ENCODE results near the gene AGBL1.
"Not testable (repeated sequence)": the region's sequence is repeated elsewhere in the genome, so short reads cannot be mapped to it uniquely, and the experiment has no call there.

AGBL1 gene

DNA sequence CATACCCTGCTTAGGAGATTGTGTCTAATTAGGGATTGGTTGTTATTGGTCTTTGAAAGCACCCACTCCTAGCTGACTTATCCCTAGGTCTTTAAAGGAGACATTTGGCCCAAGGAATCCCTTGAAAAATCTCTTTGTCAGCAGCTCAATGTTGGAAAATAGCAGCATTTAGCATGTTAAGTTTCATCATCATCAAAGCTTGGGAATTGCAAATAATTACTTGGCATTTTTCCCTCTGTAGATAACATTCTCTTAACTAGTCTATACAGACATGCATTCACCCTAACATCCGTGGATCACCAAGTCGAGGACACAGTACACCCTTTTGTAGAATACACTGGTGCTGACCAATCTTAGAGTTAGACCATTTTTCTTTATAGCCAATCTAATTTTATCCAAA, 332.2 kb downstream of the AGBL1 start:
- DNase-seq, result no peak

DNA sequence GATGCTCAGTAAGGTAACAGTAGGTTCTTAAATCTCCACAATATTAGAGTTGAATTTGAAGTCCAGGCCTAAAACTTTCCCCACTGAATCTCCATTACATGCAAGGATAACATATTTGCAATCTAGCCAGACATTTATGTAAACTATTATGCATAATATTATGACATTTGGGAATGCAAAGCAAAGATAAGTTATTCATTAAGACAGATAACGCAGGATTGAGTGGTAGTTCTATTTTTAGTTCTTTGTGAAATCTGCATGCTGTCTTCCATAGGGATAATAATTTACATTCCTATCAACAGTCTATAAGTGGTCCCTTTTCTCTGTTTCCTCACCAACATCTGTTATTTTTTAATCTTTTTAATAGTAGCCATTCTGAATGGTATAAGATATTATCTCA, 333.5 kb downstream of the AGBL1 start:
- DNase-seq, result no peak

DNA sequence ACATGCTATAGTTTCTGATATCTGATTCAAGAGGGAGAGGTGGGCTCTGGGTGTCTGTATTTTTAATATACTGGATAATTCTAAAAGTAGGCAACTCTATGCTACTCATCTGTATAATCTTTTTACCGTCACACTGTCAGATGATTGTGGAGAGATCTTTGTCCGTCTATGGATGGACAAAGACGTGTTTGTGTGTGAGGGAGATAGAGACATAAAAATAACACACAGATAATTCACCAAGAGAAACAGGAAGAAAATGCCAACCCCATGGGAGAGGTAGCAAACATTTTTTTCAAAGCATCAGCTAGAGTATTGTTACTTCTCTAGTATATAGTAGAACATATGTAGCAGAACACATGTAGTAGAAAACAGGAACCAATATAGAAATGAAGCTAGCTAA, 346.1 kb downstream of the AGBL1 start:
- no peak for DNase-seq

DNA sequence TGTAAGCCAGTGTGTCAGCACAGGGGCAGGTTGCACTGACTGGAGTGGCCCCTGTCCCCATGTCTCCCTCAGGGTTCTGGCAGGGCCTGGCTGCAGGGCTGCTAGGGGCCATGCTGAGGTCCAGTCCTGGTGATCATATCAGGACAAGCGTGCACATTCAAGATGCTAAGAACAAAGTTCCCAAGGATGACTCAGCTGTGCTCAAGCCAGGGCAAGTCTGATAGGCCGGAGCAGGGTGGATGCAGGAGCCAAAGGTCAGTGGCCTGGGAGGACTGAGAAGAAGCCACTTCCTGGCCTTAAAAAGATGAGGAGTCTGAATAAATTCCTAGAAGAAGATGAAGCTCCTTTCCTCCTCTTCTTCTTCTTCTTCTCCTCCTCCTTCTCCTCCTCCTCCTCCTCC, 353.2 kb downstream of the AGBL1 start:
- no peak for DNase-seq

DNA sequence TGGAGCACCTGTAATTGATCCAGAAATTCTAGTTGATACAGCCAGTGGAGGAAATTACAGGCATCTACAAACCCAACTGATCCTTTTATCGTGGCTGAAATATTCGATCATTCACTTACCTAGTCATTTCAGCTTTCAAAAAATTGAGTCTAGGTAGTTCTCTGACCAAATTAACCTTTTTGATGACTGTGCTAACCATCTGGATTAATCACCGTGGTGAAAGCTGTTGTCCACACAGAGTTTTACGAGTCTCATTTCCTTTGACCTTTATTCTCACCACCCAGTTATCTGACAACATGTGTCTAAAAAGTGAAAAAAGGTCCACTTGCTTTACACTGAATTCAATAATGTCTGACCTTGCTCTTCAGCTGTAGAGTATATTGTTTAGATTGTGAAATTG, 354.3 kb downstream of the AGBL1 start:
- DNase-seq, result no peak

DNA sequence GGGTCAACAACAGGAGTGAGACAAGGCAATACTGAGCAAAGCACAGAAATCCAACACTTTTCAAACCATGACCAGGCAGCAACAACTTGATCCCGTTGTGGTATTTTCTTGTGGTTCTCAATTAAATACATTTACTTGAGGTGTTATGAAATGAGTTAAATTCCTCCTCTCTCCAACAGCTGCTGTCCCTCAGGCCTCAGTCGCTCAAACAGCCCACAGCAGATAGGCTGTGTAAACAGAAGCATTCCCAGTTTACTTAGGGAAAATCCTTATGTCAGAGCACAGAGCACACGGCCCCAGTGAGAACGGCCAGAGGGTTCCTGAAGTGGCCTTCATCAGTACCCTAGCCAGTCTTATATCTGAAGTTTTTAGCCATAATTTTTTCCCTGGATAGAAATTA, 359.9 kb downstream of the AGBL1 start:
- no peak for DNase-seq

DNA sequence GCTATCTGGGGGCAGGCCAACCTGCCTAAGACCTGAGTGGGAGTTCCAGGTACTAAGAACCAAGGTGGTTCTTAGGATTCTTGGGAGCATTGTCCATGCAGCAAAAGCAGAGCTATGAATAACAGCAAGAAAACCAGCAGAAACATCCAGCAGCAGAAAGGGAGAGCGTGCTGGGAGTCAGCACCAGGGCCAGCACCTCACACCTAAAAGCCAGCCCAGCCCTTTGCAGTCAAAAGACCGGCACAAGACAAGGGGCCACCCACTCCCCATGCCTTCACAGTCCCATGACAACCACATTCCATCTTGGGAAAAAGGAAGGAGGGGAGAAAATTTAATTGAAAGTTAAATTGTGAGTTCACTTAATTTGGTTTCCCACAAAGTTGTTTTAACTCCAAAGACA, 364.9 kb downstream of the AGBL1 start:
- DNase-seq, result no peak

DNA sequence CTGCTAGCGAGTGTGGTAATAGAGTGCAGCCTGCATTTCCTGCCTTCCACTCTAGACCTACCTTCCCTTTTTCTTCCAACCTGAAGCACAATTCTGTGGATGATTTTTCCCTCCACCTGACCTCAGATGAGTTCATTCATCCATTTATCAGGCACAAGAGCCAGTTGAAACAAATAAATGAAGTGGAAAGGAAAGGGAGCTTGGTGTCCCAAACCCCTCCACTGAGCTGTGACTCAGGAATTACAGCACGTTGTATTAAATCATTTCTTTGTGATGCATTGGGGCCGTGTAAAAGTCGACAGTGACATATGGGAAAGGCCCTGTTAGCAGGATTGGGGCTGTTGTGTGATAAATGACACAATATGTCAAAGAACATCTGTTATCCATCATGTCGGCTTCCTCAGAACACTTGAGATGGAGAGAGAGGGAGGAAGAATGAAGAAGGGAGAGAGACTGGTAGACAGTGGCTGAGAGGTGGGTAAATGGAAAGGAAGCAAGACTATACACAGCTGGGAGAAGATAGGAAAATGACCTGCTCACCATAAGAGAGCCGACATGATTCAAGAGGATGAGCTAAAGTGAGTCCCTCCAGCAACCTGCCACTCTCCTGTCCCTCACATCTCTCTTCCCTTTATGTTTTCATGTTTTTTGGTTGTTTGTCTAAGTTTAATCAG, 366.0 kb downstream of the AGBL1 start:
- DNase-seq, result no peak

DNA sequence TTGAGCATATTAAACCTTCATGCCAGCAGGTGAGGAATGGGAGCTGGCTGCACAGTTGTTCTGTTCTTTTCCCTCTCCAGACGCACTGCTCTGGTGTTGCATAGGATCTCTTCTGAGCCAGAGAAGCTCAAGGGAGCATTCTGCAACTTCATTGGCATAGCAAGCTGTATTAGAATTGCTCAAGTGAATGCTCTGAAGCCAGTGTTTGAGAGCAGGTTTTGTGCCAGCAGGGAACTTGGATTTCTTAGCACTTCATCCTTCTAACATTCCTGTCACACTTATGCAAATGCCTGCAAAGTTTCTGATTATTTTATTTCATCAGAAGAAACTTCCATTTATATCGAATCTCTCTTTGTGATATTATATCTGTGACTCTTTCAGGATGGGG, 366.6 kb downstream of the AGBL1 start:
- no peak for DNase-seq

DNA sequence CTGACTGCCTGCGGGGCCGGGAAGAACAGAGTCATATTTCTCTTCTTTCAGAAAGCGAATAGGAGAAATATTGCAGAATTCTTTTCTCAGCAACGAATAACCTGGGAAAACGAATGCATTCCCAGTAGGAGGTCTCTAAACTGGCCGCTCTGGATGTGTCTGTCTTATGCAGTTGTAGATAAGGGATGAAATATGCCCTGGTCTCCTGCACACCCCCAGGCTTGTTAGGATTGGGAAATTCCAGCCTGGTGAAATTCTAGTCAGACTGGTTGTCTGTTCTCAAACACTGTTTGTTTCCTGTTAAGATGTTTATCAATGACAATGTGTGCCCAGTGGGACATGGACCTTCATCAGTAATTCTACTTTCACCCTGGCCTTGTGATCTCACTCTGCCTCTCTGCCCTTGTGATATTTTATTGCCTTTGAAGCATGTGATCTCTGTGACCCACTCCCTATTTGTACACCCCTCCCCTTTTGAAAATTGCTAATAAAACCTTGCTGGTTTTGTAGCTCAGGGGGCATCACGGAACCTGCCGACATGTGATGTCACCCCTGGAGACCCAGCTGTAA, 385.9 kb downstream of the AGBL1 start:
- DNase-seq, result not testable (repeated sequence)

DNA sequence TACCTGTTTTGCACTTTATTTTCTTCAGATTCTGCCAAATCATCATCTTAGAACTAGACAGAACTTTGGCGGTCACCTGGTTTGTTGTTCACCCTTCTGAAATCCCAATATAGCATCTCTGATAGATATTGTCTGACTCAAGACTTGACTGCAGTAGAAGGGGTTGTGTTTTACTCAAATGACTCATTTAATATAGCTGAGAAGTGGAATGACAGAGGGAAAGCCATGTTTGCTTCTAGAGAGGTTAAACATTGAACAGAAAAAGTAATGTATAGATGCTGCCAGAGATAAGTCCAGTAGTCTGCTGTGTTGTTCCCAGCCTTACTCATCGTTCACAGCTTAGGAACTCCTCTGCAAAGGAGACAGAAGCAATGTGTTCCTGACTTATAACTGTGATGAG, 402.0 kb downstream of the AGBL1 start:
- DNase-seq, result no peak

DNA sequence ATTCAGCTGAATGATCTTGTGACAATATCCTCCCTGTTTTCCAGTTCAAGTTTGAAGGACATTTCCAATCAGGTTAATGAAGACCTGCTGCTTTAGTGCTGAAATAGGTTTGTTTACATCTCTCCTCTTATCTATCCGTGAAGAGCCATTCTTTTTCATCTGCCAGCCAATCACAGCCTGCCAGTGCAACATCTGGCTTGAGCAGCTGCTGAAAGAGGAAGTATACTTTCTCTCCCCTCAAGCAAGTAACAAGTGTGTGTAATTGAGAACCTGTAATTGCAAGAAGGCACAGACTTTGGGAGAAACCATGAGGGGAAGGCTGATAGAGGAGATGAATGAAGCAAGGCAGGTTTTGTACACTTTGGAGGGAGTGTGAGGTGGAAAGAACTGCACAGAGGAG, 404.3 kb downstream of the AGBL1 start:
- no peak for DNase-seq

DNA sequence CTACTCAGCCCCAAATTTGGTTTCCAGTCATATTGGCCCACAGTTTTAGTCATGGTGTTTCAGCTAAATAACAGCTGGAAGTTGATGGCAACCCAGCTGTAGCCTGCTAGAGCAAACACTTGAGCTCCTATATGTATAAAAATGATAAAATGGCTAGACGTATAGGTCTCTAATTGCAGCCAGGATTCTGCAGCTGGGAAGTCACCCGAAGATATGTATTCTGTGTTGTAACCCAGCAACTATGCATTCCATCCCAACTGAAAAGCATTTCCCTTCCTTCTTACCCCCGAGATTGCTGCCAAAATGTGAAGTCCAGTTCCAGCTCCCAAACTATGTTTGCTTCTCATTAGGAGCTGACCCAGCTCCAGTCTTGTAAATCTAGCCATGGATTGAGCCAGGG, 408.4 kb downstream of the AGBL1 start:
- no peak for DNase-seq

DNA sequence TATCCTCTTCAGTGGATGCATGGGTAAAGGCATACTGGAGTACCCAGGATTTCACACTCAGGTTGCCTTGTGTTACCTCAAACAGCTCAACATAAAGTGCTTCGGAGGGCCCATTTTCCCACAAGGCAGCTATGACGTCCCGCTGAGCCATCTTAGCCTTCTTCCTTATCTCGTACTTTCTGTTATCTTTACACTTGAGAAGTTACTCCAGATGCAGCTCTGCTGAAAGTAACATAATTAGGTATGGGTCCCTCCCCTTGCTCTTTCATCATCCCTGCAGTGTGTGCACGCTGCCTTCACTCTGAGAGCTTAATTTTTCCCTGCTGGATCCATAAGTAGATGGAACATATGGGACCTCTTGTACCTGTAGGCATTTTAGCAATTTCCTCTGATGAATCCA, 410.3 kb downstream of the AGBL1 start:
- no peak for DNase-seq

DNA sequence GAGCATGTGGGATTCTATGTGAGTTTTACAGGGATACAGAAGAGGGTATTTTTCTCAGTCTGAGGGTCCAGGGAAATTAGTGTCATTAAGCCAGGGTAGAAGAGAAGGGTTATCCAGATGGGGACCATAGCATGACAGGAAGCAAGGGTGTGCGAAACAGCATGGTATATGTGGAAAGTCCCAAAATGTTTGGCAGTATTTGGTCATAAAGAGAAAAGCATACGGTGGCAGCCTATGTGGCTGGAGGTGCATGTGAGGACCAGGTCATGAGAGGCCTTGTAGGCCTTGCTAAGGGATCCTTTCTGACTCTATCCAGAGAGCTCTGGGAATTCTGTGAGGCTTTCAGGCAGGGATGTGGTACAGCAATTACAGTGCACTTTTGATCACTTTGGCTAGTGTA, 411.4 kb downstream of the AGBL1 start:
- no peak for DNase-seq

DNA sequence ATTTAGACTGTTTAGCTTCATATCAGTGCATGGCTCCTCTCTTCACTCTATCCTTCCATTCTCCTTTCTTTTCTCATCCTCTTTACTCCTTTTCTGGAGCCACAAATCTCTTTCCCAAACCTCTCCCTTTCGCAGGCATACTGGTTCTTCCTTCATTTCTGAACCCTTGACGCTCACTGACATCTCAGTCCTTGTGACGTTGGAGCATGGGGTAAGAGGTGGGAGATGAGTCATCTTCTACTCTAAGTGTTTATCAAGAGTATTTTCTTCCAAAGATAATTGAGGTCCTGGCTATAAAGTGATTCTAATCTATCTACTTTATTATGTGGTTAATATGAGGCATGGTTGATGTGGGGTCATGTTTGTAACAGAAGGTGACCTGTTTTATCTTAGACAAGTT, 414.2 kb downstream of the AGBL1 start:
- DNase-seq, result no peak

DNA sequence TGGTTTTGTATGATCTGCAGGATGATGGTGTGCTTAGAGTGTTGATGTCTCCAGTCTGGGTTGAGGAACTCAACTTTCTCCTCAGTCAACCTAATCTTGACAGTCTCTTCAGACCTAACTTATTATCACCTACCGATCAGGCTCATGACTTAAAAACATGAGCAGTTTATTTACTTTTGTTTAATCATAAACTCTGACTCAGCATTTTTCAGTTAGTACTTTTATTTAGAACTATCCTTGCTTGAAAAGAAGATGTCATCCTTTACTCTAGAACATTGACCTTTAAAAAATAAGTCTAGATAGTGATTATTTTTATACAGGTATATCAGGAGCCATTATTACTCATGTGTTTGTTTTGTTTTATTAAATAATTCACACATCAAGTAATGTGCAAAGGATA, 414.8 kb downstream of the AGBL1 start:
- no peak for DNase-seq

DNA sequence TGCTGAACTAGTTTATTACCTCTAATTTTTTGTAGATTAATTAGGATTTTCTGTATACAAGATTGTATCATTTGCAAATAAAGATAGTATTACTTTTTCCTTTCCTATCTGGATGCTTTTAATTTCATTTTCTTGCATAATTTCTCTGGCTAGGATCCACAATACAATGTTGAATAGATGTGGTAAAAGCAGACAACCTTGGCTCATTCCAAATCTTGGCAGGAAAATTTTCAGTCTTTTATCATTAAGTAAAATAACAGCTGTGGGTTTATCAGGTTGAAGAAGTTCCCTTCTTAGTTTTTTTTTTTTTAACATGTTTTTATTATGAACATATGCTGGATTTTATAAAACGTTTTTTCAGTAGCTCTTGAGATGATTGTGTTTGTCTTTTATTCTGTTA, 422.6 kb downstream of the AGBL1 start:
- DNase-seq, result no peak

DNA sequence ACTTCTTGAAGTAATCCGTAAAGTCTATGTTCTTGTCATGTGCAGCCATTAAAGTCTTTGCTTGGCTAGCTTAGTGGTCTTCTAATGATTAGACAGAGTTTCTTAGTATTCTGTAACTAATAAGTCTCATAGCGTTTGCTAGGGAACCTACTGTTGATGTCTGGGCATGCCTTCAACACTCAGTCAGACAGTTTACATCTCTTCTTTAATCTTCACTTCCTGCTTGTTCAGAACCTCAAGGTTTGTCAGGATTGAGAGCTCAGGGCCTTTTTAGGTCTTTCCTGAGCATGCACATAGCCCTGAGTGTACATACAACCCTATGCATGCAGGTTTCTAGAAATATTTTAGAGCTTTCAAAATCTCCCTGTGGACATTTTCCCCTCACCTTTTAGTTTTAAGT, 426.3 kb downstream of the AGBL1 start:
- no peak for DNase-seq

DNA sequence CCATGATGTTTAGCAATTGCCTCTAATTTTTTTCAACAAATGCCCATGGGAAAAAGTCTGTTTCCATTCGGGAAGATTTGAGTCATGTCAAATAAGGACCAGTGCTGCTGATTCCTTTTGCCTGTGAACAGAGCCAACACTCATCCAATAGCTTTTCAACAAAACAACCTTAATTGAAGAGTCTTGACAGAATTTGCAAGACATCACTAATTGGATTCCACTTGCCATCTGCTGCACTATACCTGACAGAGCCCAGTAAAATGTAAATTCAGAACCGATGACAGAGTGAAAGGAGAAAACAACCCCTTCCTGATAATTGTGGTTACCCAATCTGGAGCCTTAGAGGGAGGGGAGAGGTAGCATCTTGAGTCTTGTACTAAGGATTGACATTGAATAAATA, 426.7 kb downstream of the AGBL1 start:
- DNase-seq, result no peak

DNA sequence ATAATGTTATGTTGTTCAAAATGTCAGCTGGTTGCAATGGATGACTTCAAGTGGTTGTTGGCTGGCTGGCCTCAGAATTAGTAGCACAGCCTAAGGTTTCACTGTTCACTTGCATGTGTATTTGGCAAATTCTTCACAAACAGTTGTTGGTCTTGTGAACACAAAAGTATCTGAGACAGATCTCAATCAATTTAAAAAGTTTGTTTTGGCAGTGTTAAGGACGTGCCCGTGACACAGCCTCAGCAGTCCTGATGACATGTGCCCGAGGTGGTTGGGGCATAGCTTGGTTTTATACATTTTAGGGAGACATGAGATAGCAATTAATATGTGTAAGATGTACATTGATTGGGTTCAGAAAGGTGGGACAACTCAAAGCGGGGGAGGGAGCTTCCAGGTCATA, 436.0 kb downstream of the AGBL1 start:
- DNase-seq, result no peak

DNA sequence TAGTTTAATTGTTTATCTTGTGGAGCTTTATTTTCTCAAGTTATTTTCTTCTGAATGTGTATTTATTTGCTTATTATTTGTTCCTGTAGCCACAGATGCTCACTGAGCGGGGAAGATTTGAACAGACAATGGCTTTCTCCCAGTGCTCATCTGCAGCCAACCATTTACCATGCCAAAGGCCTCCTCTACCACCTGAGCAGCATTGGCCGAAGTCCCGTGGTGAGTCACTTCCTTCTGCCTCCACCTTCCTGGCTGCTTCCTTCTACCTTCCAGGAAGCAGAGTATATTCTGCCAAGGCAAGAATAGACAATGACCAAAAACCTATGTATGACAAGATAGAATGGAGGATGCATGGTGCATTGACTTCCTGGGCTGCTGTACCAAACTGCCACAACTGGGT, 443.1 kb downstream of the AGBL1 start:
- no peak for DNase-seq

DNA sequence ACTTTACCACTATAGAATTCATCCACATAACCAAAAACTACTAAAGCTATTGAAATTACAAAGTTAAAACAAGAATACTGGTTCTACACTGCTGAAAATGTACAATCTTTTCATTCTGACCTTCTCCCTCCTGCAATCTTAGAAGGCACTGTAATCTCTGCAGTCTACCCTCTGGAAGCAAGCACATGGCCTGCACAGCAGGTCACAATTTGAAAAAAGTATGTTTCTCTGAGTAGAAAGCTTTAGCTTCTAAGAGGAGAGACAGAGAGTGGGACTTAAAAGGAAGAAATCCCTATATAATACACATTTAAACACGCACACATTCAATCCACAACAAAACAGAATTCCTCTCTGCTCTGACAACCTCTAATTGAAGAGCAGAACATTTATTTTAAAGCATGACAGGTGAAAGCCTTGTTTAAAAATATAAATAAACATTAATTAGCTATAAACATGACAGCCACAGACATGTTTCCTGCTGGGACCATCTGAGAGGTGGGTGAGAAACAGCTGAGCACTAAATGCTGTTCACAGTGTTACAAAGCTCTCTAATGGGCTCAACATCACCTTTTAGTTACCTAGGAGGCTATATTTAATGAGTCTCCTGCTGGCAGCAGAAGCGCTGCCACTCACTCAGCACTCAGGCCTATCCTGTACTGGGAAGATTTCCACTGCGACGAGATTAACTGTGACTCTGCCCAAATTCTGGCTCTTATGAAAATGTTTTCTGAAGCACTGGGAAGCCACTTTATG, 447.4 kb downstream of the AGBL1 start:
- DNase-seq, result no peak

DNA sequence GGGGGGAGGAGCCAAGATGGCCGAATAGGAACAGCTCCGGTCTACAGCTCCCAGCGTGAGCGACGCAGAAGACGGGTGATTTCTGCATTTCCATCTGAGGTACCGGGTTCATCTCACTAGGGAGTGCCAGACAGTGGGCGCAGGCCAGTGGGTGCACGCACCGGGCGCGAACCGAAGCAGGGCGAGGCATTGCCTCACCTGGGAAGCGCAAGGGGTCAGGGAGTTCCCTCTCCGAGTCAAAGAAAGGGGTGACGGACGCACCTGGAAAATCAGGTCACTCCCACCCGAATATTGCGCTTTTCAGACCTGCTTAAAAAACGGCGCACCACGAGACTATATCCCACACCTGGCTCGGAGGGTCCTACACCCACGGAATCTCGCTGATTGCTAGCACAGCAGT, 448.4 kb downstream of the AGBL1 start:
- DNase-seq, result not testable (repeated sequence)

DNA sequence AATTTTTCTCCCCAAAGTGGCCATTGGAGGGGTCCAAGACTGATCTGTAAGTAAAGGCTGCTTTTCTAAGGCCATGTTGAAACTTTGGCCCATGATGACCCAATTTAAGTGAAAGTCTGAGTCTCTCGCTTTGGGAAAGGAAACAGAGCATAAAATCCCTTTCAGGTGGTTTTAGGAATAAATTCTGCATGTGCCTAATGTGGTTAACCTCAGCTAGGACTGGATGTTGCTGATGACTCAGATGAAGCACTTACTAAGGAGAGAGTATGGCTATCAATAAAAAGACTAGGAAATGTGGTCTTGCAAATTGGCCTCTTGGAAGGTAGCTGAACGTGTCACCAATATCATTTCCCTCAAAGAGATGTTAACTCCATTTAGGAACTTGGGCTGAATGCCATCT, 458.5 kb downstream of the AGBL1 start:
- DNase-seq, result no peak

Measured in fibroblast of skin of right quadriceps (primary cell).